ENCODE data around the gene MYOC.
"Not testable (repeated sequence)": the region's sequence is repeated elsewhere in the genome, so short reads cannot be mapped to it uniquely, and the experiment has no call there.

Gene MYOC

GRCh38 chr1:171646249-171646560 is 6.3 kb downstream of the MYOC start:
- DNase-seq = no peak

DNA sequence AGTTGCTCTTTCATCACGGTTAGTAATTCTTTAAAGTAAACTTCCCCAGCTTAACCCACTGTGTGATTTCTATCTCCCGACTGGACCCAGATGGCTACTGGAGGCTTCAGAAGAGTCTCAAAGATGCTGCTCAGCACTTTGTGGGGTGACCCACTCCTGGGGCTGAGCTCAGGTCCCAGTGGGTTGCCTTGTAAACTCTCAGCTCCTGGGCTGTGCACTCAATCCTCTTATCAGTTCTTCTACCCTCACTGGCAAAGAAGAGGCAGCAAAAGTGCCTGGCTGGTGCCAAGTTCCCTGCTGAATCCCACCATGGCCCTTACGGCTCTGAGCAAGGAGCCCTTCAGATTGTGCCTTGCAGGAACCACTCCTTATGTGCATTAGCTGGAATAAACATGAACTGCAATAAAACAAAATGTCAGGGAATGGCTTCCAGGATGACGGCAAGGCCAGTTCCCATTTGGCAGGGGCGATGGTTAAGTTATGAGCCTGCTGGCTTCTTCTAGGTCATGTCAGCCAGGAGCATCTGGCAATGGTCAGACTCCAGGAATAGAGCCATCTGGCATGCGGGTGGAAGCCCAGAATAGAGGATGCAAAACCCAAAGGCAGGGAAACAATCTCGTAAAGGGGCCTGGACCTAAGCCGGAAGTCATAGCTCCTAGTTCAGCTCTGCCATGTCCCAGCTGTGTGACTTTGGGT is 6.8 kb downstream of the MYOC start:
- no peak for DNase-seq

- DNase-seq = peak; percentile 22 to 66 (median 45)
Observed at GRCh38 chr1:171644805-171645483, 7.5 kb downstream of the MYOC start.

DNA sequence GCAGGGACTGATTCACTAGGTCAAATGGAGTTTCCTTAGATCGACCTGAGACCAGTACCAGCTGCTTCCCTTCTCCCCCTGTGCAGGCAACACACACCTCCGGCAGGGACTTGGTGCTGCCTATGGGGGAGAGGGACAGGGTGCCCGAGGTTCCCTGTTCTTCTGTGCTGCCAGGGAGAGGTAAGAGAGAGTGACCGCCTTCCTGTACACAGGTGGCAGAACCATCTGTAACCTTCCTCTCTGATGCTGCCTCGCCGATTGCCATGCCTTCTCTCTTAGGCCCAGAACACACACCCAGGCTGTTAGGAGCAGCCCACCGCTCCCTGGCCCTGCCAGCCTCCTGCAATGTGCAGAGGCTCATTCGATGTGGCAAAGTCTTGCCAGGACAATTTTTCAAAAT is 9.3 kb downstream of the MYOC start:
- no peak for DNase-seq

DNA sequence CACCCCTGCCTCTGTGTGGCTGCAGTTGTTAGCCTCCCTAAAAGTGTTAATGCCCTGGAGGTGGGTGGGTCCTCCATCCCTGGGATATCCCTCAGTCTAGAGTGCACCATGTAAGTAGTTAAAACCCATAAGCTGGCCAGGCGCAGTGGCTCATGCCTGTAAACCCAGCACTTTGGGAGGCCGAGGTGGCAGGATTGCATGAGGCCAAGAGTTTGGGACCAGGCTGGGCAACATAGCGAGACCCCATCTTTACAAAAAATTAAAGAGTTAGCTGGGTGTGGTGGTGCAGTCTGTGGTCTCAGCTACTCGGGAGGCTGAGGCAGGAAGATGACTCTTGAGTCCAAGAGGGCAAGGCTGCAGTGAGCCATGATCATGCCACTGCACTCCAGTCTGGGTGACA is 10.3 kb downstream of the MYOC start:
- DNase-seq = no peak

DNA sequence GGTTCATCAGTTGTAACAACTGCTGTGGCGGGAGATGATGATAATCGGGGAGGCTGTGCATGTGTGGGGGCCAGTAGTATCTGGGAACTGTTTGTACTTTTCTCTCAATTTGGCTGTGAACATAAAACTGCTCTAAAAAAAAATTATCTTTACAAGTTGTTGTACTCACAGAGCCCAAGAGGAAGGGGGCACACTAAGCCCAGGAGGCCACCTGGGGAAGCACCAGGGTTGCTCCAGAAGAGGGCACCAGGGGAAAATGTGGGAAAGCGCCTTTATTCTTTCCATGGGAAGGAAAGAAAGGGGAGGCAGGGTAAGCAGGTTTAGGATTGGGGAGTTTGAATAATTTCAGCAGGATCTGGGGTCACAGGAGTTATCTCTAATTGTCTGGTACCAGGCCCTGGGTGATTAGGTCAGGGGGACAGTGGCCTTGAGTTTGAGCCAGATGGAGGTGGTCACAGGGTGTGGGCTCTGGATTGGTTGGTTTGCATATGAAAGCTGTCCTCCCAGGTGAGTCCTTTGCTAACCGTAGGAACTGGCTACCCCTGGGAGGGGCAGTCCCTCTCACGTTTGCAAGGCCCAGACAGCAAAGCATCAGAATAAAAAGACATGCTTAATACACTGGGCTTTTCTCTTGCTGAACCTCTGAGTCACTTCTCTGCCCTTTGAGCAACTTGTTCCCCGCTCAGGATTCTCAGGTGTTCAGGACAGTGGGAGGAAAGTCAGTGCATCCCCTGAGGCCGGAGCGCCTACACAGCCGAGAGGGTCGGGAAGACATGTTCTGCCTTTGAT is 11.2 kb downstream of the MYOC start:
- no peak for DNase-seq

DNA sequence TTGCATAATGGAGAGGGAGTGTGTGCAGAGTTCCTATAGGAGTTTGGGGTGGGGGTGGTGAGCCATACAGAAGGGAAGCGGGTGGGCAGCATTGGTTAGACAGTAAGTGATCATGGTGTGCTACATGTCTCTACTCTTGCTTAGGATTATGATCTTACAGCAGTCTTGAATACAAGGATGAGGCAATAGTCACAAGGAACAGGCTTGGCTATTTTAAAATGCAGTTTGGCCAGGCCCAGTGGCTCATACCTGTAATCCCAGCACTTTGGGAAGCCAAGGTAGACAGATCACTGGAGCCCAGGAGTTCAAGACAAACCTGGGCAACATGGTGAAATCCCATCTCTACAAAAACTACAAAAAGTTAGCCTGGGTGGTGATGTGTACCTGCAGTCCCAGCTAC is 12.3 kb downstream of the MYOC start:
- no peak for DNase-seq

DNA sequence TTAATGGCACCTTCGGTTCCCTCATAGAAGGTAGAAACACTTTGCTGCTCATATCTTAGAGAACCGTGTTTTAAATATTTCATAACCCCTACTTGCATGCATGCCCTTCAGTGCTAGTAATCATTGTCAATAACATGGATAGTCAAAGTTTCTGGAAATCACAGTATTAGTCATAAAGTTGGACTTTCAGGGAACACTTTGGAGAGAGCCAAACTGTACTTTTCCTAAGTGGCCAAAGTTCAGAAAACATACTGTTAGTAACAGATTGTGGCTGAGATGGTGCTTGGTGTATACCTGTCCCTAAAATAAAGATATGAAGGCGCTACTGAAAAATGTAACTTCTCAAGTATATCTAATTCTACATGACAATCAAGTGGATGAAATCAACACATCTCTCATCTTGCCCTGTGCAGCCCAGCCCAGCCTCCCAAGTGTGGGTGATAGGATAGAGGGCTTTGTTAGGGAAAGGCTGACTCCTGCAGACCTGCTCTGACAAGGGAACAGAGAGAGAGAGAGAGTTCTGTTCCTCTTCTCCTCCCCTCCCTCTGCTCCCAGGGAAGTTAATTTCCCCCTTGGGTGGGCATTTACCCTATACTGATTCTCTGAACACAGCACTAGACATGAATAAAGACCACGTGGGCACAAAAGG is 14.4 kb downstream of the MYOC start:
- DNase-seq = no peak

DNA sequence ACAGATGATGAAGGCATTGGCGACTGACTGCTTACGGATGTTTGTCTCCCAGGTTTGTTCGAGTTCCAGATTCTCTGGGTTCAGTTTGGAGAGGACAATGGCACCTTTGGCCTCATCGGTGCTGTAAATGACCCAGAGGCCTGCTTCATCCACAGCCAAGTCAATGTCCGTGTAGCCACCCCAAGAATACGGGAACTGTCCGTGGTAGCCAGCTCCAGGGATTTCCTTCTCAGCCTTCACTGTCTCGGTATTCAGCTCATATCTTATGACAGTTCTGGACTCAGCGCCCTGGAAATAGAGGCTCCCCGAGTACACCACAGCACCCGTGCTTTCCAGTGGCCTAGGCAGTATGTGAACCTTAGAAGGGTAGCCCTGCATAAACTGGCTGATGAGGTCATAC is 16.3 kb downstream of the MYOC start:
- no peak for DNase-seq

GRCh38 chr1:171635661-171636060 is 16.8 kb downstream of the MYOC start:
- DNase-seq = no peak

GRCh38 chr1:171628225-171628624 is 24.3 kb downstream of the MYOC start:
- no peak for DNase-seq

DNA sequence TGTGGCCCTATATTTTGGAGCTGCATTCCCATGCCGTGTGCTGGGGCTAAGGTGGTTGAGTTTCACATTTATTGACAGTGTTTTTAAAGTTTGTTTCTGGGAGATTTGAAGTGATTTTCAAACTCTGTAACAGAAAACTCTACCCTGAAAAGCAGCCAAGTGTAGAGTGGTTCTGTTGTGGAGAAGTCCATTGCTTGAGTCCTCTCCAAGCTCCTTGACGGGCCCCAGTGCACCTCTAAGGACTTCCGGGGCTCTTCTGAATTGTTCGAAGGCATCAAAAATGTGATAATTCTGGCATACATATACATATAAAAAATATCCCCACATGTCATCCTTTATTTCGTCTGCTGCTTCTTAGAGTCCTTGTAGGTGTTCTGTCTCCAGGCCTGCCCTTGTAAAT is 25.5 kb downstream of the MYOC start:
- no peak for DNase-seq

DNA sequence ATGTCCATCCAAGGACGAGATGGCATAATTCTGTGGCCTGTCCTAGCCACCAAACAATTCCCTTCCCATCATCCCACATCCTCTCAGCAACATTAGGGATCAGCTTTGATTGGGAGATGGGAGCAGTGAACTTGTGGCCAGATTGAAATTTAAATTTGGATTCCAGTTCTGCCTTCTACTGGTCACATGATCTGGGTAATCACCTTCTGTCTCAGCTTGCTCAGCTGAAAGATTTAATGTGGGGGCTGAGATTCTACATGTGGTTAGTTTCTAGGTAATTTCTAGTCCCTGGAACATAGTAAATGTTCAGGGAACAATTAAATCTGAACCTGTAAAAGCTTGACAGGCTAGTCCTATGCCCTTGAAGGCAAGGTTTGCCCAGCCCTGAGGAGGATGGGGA is 27.3 kb downstream of the MYOC start:
- DNase-seq = no peak

DNA sequence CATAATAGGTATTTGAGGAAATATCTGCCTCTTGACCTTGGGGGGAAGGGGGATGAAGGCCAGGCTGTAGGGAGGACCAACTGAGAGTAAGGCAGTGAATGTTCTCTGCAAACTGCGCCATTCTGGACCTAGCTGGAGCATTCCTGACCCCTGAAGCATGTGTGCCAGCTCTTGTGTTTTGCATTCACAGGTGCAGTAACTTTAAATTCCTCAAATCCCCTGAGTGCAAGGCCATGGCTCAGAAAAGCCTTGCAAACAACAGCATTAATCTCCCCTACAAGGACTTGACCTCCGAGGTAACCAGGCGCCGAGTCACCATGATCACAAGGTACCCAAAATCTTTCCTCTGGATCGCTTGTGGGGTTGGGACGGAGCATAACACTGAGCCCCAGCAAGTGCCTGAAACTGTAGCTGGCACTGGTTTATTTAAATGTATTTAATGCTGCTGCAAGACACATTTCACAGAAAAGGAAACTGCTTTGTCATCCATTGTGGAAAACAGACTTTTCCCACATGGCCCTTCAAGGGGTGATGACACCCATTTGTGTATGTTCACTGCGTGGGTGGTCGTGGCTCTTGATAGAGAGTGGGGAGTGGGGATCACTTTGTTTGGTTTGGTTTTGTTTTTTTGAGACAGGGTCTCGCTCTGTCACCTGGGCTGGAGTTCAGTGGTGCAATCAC is 28.7 kb downstream of the MYOC start:
- DNase-seq = no peak

DNA sequence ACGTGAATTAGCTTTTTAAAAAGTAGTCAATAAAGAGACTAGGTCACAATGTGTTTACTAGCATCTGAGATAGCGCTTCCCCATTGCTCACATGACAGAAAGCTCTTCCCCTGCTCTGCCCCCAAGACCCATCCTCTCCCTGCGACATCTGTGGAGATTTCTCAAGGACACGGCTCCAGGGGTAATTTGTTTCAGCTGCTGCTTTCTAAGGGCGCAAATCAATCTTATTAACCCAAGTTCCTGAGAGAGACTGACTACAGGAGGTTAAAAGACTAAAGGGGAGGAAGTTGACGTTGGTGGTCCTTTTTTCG is 30.4 kb downstream of the MYOC start, which contains the start of gene MYOCOS:
MYOCOS (plus strand) TSS at position 92 of the 311 bp plus-strand sequence. CDS start 1,641 bp downstream, outside the sequence.
- no peak for DNase-seq

DNA sequence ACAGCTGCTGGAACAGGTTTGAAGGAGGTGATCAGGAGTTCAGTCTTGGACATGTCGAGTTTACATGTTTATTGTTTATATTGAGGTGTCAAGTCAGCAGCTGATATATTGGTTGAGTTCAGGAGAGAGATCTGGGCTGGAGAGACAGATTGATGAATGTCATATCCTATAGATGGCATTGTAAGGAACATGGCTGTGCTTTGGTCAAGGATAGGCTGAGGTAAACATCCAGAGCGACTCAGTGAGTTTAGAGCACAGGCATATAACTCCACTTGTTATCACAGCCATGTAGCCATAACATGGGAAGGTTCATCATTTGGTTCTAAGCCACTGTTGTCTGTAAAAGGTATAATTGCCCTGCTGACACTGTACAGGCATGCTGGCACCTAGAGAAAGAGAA is 35.9 kb downstream of the MYOC start:
- DNase-seq = no peak

- not testable (repeated sequence) for DNase-seq
Observed at GRCh38 chr1:171615122-171615906, 37.2 kb downstream of the MYOC start.

GRCh38 chr1:171613282-171613681 is 39.2 kb downstream of the MYOC start:
- no peak for DNase-seq

- no peak for DNase-seq
Observed at GRCh38 chr1:171611306-171611705, 41.2 kb downstream of the MYOC start.

- no peak for DNase-seq
Observed at GRCh38 chr1:171610385-171610784, 42.1 kb downstream of the MYOC start.

- DNase-seq = no peak
Observed at GRCh38 chr1:171606402-171606941, 46.0 kb downstream of the MYOC start.

DNA sequence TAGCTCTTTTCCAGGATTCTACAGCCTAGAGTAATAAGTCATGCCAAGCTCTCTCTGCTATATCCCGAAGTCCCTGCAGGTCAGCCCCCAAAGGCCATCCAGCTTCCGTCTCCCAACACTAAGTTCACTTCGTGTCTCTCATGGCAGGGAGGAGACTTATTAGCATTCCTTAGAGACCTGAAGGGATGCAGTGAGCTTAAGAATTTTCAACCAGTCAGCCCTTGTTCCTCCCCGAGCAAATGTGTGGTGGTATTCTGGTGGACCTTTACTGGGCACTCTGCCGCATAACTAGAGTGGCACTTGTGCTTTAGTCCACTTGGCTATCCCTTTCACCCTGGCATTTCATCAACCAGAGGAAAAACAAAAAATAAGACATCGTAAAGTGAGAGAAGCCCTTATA is 49.4 kb downstream of the MYOC start:
- not testable (repeated sequence) for DNase-seq

Data from stimulated activated naive CD4-positive, alpha-beta T cell (primary cell).